HG03432 (cell line): ENCODE measurements around the gene MAN2C1.
"Not testable (repeated sequence)": the region's sequence is repeated elsewhere in the genome, so short reads cannot be mapped to it uniquely, and the experiment has no call there.

Experiments
- ATAC-seq: cut with Tn5 transposase; IDR thresholded peaks from one replicate; pipeline ENCODE4 v1.9.1; 2021; ENCODE audit warnings: mild to moderate bottlenecking, moderate library complexity; ENCODE audit not compliant: unreplicated experiment

MAN2C1 gene

GRCh38 chr15:75313116-75313845 lies 55.1 kb downstream of the MAN2C1 start:
- ATAC-seq, result no peak

GRCh38 chr15:75312548-75312947 lies 55.9 kb downstream of the MAN2C1 start:
- not testable (repeated sequence) for ATAC-seq

- no peak for ATAC-seq
Observed at GRCh38 chr15:75309711-75310110, 58.7 kb downstream of the MAN2C1 start.

GRCh38 chr15:75307778-75308390 lies 60.5 kb downstream of the MAN2C1 start:
- no peak for ATAC-seq

GRCh38 chr15:75306188-75306587 lies 62.2 kb downstream of the MAN2C1 start:
- ATAC-seq, result no peak
